ENCODE data around the gene SPRYD4. TPM values are rescaled to one million over a fixed set of nuclear protein-coding genes. Genes with fewer than 3 reads are reported as not detected.

SPRYD4 gene
- total and polyA plus RNA-seq, 9 of the 15 experiments (the other 6 are each of a cell fraction or from before 2014, with no cell fraction given), result 1.8 to 4.7 (median 2.8) TPM

GRCh38 chr12:56488041-56488955 lies 19.9 kb downstream of the SPRYD4 start, which contains the start of gene GLS2 (continued):
- TF ChIP-seq, protein P1, sequence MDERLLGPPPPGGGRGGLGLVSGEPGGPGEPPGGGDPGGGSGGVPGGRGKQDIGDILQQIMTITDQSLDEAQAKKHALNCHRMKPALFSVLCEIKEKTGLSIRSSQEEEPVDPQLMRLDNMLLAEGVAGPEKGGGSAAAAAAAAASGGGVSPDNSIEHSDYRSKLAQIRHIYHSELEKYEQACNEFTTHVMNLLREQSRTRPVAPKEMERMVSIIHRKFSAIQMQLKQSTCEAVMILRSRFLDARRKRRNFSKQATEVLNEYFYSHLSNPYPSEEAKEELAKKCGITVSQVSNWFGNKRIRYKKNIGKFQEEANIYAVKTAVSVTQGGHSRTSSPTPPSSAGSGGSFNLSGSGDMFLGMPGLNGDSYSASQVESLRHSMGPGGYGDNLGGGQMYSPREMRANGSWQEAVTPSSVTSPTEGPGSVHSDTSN (CRISPR knock-in tag; IDR thresholded peaks at IDR 0.05; ENCODE audit: low read depth), result no peak
- TF ChIP-seq, protein P1 (tag; conservative IDR thresholded peaks at IDR 0.05; ENCODE audit: low read depth), result 0 out of 2 replicates have a peak, but pooled peaks have one; percentile 23

DNA sequence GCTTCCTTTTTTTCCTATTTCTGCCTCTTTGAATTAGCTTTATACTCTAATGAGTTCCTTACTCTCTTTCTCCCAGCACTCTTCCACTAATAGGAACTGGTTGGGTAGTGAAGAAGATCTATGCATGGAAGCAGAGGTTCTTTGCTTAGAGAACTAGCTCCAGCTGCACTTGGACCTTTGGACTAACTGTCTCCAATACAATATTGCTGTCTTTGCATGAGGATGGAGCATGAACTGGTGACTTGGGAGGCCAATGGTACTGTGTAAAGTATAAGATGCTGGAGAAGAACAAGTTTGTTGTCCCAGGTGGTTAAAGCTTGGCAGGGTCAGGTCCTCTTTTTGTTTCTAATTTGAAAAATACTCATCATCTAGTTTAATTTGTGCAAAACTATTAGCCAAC lies 22.0 kb downstream of the SPRYD4 start:
- ATAC-seq (no peak), FAIRE-seq (no peak), DNase-seq (ENCODE audit: extremely low read depth in 1 of 4, low spot score in 3 of 4) (no peak)
- H4K20me1 ChIP-seq (replicated peaks; ENCODE audit: control insufficient read depth, insufficient read depth, low read length), result no peaks in the 10 kb centered on the region; the same call in 1 of the 2 replicates
- H3K9me1 ChIP-seq (ENCODE audit: control insufficient read depth, insufficient read depth, low read length), result no peaks in the 10 kb centered on the region
- H3K4me3 ChIP-seq, result no peak overlapping the region
- CTCF ChIA-PET (ENCODE audit: low intra/inter-chr PET ratio), result no interaction called here
- no peaks in the 10 kb centered on the region for H3K79me2 ChIP-seq (ENCODE audit: control insufficient read depth, insufficient read depth, low read length)
- intact Hi-C loops (cut with micrococcal nuclease) (no loop called here), in situ Hi-C loops (cut with MboI) (no loop called here)
- H3K4me2 ChIP-seq (ENCODE audit: insufficient read depth, low read length), result no peak overlapping the region
- POLR2A ChIA-PET, result interaction anchor here (0.7 to 3.2 kb wide), 5 partner anchors 9 to 174 kb away, joined by 3 to 14 read pairs (median 4); partner anchors contain the start of genes CNPY2 and SPRYD4
- H3K4me1 ChIP-seq (replicated peaks in 1 of 2; ENCODE audit: control insufficient read depth in 2 of 2, insufficient read depth in 2 of 2, low read length in 2 of 2), result peaks cover 7 to 17% of the 10 kb centered on the region in 2 experiments; a peak in 3 of 5 replicates
- peaks cover 27 to 51% of the 10 kb centered on the region in 2 experiments for H3K27me3 ChIP-seq (ENCODE audit: control insufficient read depth in 2 of 2, insufficient read depth in 2 of 2, low read length in 2 of 2)
- no peak overlapping the region for H3K9ac ChIP-seq (ENCODE audit: insufficient read depth in 1 of 2, low read depth in 2 of 2, low read length in 2 of 2)
- H3K27ac ChIP-seq (ENCODE audit: extremely low read depth, low read depth, low read length), result no peak overlapping the region
- no TSS peak for BruUV-seq (replicated peaks)
- no peaks in the 10 kb centered on the region for H3K9me3 ChIP-seq (replicated peaks; ENCODE audit: control insufficient read depth, insufficient read depth, low read depth, low read length)
- H2AFZ ChIP-seq (ENCODE audit: low read depth, low read length), result no peak overlapping the region
- no peaks in the 10 kb centered on the region for H3K36me3 ChIP-seq (ENCODE audit: control insufficient read depth, insufficient read depth, low read length)
- TF ChIP-seq GATAD2B (IDR thresholded peaks at IDR 0.05; ENCODE audit: borderline replicate concordance) (no peak), SP2 (IDR thresholded peaks at IDR 0.05; ENCODE audit: extremely low read depth, low read depth, low read length, poor library complexity, severe bottlenecking) (no peak), ZNF232 (CRISPR knock-in tag; IDR thresholded peaks at IDR 0.05) (no peak), STAG1 (CRISPR knock-in tag; IDR thresholded peaks at IDR 0.05; ENCODE audit: borderline replicate concordance) (no peak), ZNF75A (CRISPR knock-in tag; IDR thresholded peaks at IDR 0.05) (no peak), ZBTB17 (CRISPR knock-in tag; IDR thresholded peaks at IDR 0.05) (no peak), TAF1 (IDR thresholded peaks at IDR 0.05; ENCODE audit: control insufficient read depth, extremely low read depth, insufficient read depth, low read length, severe bottlenecking) (no peak), ELF1 (tag; IDR thresholded peaks at IDR 0.05) (no peak), PRPF4 (IDR thresholded peaks at IDR 0.05; ENCODE audit: insufficient read depth, low read depth, low read length, poor library complexity, severe bottlenecking) (no peak)
- TF ChIP-seq, protein P2, sequence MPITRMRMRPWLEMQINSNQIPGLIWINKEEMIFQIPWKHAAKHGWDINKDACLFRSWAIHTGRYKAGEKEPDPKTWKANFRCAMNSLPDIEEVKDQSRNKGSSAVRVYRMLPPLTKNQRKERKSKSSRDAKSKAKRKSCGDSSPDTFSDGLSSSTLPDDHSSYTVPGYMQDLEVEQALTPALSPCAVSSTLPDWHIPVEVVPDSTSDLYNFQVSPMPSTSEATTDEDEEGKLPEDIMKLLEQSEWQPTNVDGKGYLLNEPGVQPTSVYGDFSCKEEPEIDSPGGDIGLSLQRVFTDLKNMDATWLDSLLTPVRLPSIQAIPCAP (CRISPR knock-in tag; IDR thresholded peaks at IDR 0.05; ENCODE audit: borderline replicate concordance), result no peak
- TF ChIP-seq, protein P1 (CRISPR knock-in tag; IDR thresholded peaks at IDR 0.05; ENCODE audit: low read depth), result no peak
- TF ChIP-seq, protein P1 (tag; conservative IDR thresholded peaks at IDR 0.05; ENCODE audit: low read depth), result no peak

All from K562 (cell line).